Renal cortex interstitium (tissue), 11 donors: Measurements from ENCODE around the gene GBP4. TPM values are rescaled to one million over a fixed set of nuclear protein-coding genes. Genes with fewer than 3 reads are reported as not detected.

Experiments
- DNase-seq, 11 donors: peaks; one replicate each; pipeline ENCODE4 v3.0.0-alpha.2; 2013; ENCODE audit warnings: low read depth in 9 of 11, low spot score in 4 of 11; ENCODE audit errors: extremely low read depth in 1 of 11
- polyA plus RNA-seq, 3 donors: library from polyadenylated mRNA; unstranded; fragments of 120-200 nt; gene quantifications; one replicate each; pipeline ENCODE4 v1.2.1, GENCODE V29; 2013; ENCODE audit not compliant: insufficient read length in 3 of 3

Gene GBP4
- polyA plus RNA-seq, 3 donors = 7.1 to 11.2 (median 9.7) TPM

DNA sequence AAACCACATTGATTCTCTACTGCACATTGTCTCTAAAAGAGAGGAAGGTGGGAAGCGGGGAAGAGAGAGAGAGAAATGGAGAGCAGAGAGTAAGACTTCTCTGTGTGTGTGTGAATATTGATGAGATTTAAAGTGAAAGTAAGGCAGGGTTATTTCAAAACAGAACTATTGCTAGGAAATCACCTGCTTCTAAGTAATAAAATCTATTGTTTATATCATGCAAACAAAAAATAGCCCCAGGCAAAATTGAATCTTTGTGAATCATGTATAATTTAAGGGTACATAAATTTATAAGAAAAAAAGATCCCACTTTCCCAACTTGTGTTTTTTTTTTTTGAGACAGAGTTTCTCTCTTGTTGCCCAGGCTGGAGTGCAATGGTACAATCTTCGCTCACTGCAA, 21.8 kb downstream of the GBP4 start:
- DNase-seq = no peak

DNA sequence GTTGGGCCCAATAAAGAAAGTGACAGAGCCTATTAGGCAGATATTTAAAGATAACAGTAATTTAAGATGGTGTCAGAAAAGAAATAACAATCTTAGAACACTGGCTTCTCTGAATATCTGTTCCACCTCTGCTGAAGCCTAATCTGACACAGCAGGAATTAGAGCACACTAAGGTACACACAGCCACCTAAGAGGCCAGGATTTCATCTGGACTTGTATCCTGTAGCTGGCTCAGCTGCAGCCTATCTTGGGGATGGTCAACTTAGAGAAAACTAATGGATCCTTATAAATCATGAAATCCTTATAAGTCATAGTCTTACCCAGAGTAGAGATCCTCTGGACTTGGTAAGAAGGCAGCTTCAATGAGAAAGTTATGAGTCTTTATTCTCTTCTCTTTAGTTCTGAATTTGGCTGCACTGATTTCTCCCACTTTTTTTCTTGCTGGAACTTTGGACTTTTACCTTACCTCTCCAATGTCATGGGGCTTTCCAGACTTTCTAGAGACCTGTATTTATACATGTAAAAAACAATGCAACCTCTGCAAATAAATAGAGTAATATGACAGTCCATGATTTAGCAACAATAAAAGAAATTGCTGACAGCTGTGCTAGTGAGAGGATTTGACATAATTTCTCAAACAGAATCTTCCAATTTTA, 23.0 kb downstream of the GBP4 start, which contains the start of gene GBP7:
Gene GBP7, minus strand, starts transcription at position 403 of the 656 bp plus-strand sequence. CDS start 4,068 bp downstream, outside the sequence.
- no peak for DNase-seq

DNA sequence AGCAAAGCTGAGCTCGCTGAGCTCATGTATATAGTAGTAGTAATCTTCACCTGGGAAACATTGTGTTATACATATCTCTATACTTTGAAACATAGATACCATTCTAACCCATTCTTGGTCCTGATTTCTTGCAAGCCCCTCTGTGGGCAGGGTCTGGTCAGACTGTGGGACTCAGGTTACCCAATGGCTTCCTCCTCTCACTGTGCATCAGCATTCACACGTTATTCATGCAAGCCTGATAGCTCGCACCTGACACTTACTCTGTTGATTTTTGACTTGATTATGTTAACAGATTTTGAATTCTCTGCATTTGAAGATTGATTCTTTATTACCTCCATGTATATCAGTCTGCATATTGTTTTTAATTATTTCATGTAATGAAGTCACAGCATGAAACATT, 24.3 kb downstream of the GBP4 start:
- no peak for DNase-seq

DNA sequence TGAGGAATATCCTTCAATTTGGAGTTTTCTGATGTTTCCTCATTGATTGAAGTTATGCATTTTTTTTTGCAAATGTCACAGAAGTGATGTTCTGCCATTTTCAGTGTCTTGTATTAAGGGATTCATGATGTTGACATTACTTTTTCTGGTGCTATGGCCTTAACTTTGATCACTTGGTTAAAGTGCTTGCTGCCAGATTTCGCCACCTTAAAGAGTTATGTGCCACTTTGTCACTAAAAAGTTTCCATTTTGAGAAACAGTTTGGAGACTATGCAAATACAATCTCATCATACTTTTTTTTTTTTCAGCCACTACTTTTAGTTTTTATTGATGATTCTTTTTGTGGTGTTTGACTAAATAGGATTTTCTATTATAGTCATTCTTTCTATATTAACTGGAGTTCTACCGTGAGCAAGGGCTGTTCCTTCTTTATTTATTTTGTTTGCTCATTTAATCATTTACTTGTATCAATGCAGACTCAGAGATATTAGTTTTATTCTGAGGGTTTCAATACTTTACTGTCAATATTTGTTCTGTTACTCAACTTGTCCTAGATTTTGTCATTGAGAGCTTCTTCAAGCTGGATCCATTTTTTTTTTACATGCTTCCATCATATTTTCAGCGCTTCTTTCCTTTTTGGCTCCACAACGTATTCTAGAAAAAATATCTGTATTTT, 26.1 kb downstream of the GBP4 start:
- no peak for DNase-seq

DNA sequence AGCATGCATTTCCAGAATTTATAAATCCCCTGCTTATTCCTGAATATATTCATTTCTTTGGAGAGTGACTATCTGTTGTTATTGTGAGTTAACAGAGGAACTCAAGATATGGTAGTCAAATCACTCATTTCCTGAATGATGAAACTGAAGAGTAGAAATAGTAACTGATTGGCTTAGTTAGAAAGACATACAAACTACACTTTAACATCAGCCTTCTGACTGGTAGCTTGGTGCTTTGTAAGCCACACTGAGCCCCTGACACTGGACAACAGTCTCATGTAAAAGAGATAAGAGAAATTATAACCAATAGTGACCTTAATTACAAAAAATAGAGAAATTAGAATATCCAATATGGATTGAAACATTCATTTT, 27.7 kb downstream of the GBP4 start:
- no peak for DNase-seq

DNA sequence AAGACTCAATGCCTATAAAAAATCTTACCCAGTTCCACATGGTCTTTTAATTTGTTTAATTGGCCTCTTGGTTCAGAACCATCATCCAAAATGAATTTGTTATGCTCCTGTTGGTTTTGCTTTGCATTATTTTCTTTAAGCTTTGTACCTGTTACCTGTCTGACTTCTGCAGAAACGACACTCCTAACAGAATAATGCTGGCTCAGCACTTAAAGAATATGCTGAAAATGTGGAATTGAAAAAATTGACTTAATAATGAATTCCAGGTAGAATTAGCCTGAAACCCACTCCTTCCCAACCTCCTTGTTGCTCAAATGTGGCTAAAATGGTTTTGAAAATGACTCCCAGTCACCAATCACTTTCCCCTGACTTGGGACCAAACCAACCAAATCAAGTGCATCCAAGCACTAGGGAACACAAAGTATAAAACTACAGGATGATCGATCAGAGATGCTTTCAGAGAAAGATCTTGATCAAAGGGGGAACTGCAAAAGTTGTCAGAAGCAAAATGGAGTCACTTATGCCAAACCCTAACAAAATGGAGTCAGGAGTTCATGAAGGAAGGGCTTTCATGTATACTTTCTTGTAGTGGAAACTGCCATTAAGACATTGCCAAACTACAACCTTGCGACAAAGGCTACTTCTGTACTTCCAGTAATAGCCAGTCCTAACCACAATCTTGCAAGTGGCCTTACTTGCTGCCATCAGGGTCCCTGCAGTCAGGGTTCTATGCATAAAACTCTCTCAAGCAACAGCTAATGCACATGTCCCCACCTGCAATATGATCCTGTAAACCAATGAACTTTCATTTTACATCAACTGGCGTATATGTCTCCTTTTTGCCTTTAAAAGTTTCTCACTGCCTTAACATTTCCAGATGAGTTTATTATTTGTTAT, 28.3 kb downstream of the GBP4 start:
- DNase-seq = no peak

DNA sequence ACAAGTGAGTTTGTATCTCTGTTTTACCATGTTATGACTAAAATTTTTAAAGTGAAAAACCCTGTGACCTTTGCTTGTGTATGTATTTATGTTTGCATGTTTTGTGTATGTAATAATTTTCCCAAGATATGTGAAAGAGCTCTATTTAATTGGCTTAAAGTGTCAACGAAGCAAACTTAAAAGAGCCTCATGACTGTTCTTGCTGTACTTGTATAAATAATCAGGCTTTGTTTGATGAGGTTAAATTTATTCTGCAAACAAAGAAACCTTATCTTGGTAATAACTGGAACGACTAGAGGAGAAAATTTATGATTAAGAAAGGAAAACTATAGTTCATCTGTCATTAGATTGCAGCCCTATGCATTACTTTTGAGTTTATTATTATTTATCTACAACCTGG, 29.6 kb downstream of the GBP4 start:
- DNase-seq = no peak

DNA sequence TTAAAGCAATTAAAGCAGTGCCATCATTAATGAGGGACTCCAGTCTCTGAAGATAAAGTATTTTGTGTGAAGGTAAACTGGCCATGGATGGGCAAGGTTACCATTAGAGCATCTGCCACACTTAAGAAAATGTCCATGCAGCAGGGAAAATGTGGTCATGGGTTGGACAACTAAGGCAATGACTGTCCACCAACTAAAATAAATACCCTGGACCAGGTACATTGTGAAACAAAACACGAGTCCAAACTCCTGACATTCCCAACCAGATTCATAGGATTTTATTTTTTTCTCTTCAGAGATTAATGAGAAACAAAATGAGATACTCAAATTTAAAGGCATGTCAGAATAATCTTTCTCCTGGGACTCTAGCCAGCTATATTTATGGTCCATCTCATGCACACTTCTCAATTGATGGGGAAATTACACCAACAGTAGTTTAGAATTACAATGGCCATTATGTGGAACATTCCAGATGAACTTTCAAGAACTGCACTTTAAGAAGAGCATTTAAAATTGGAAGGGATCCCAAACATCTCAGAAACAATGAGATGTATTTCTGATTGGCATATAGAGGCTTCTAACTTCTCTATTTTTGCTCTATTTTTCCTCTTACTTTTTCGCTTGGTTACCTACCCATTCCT, 31.0 kb downstream of the GBP4 start:
- DNase-seq = peak in 1 of 11 donors; percentile 0

DNA sequence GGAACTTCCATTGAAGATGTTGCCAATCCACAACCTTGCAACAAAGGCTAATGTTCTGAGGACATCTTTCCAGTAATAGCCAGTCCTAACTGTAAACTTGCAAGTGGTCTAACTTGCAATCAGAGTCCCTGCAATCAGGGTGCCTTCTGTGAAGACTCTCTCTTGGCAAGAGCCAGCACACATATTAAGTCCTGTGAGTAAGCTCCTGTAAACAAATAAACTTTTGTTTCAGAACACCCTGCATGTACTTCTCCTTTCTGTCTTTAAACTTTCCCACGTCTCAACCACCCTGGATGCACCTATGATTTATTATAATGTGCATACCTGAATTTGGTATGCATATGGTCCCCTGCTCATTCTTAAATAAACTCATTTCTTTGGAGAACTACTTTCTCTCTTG, 32.0 kb downstream of the GBP4 start:
- DNase-seq = no peak

DNA sequence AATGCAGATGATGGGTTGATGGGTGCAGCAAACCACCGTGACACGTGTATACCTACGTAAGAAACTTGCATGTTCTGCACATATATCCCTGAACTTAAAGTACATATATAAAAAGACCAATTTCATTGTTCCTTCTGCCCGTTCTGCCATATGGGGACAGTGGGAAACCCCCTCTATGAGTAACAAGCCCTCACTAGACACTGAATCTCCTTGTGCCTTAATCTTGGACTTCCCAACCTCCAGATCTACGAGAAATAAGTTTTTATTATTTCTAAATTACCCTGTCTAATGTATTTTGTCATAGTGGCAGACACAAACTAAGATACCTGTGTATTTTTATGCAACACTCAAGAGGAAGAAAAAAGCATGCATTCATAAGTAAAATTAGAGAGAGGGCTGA, 32.9 kb downstream of the GBP4 start:
- no peak for DNase-seq

DNA sequence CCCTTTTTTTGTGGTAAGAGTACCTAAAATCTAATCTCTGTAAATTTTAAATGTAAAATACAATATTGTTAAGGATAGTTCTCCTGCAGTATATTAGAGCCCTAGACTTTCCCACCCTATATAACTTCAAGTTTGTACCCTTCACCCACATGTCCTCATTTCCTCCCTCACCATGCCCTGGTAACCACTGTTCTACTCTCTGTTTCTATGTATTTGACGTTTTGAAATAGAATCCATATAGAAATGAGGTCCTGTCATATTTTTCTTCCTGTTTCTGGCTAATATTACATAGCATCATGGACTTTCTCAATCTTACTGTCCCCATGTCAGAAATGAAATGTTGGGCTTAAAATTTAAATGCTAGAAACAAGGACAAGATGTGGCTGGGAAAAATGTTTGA, 47.7 kb downstream of the GBP4 start:
- no peak for DNase-seq

DNA sequence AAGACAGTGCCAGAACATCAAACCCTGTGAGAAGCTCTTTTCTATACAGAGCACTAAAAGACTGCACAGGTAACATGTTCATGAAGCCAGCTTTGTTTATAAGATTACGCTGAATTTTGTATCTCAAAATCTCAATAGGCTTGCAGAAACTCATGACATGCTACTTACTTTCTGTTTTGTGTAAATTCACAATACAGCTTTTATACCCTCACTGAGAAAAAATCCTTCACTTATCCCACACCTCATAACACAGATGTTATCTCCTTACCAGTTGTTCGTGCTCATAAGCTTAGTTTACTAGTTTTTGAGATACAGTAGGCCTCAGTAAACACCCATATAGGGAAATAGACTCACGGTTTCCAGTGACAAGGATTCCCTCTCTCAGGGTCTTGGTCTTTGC, 48.8 kb downstream of the GBP4 start:
- no peak for DNase-seq

DNA sequence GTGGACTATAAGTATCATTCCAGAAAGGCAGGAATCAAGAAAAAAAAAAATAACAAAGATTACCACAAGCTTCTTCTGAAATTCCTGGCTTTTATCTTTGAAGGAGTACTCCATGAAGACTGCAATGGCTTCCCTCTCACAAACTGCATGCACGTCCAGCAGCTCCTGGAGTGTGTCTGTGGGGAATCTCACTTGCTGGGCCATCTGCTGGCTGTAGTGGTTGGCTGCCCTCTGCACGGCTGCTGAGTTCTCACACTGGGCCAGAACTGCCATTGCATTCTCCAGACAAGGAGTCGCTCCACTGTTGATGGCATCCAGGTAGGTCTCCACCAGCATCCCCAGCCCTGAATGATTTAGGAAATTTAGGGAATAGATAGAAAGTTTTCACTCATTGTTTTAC, 49.5 kb downstream of the GBP4 start:
- DNase-seq = no peak

DNA sequence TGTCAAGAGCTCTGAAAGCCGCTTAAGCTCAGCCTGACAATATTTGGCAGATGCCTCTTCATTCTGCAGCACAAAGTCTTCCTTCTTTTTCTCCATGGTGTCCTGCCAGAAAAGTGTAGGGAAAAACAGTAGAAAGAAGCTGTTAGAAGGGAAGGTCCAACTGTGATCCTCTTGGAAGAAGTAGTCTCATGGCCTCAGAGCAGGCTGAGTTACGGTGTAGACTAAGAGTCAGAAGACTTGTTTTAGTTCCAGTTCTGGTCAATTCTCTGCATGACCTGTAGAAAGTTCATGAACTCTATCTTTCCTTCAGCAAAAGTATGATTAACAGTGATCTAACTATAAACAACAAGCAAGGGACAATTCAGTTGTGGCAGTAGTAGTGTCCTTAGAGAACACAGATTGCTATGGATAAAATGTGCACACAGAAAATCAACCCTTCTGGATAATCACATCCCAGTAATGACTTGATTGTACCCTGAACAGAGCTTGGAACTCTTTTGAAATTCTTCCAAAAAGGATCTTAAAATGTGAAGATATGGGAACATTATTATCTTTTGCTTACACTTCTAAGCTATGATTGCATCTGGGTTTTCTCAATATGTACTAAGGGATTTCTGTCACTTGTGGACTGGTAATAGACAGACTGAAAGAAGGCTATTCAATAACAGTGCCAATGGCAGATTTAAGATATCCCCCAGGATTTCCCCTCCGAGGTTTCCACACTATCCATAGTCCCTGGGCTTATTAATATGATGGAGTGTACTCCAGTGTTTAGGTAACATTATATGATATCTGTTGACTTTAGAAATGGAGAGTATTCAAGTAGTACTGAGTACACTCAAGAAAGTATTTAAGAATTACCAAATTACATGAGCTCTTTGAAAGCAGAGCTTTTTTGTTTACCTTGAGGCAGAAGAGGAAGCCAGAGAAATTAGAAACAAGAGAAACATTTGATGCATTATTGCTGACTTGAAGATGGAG, 50.8 kb downstream of the GBP4 start:
- no peak for DNase-seq

DNA sequence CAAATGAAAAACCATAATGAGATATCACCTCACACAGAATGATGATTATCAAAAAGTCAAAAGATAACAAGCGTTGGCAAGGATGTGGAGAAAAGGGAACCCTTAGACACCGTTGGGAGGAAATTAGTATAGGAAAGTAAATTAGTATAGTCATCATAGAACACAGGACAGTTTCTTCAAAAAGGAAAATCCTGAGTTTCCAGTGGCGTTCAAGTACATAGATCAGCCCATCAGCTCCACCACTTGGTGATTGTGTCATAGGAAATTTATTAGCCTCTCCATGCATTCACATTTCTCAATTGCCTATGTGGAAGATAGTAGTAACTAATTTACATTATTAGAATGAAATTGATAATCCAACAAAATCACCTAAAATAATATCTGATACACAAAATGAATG, 52.0 kb downstream of the GBP4 start:
- DNase-seq = no peak

DNA sequence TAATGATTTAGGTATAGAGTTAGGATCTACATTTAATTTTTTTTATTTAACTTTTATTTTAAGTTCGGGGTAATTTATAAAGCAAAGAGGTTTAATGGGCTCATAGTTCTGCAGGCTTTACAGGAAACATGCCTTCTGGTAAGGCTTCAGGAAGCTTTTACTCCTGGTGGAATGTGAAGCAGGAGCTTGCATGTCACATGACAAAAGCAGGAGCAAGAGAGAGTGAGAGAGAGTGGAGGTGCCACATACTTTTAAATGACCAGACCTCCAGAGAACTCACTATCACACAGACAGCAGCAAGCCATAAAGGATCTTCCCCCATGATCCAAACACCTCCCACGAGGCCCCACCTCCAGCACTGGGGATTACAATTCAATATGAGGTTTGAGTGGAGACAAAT, 55.3 kb downstream of the GBP4 start:
- DNase-seq = no peak

DNA sequence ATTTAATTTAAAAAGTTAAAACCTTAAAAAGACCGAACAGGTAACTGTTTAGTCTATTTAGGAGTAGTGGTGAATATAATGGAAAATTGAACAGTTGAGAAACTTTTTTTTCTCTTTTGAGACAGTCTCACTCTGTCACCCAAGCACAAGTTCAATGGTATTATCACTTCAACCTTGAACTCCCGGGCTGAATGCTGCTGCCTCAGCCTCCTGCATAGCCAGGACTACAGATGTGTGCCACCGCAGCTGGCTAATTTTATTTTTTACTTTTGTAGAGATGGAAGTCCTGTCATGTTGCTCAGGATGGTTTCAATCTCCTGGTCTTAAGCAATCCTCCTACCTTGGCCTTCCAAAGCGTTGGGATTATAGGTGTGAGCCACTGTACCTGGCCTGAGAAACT, 56.6 kb downstream of the GBP4 start:
- no peak for DNase-seq

DNA sequence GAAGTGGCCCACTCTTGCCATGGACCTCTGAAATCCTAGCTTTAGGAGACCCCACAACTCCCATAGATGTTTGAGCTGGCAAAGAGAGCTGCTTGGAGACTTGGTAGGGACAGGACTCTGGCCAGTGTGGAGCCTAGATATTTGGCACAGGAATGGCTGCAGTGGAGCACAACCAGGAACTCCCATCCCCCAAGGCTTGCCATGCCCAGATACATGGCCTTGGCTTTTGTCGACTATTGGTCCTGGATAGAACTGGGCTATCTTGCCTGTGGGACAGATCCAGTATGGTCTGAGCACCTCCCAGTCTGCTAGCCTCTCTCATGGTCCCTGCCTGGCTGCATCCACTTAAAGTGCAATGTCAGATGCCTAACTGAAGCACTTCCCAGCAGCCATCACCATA, 65.0 kb downstream of the GBP4 start:
- no peak for DNase-seq
